HG03159 (cell line): Measurements from ENCODE around the gene CHST12.
"Not testable (repeated sequence)": the region's sequence is repeated elsewhere in the genome, so short reads cannot be mapped to it uniquely, and the experiment has no call there.

Experiments
- ATAC-seq: cut with Tn5 transposase; IDR thresholded peaks from one replicate; pipeline ENCODE4 v1.9.1; 2021; ENCODE audit warnings: mild to moderate bottlenecking, moderate library complexity; ENCODE audit not compliant: unreplicated experiment

CHST12 gene

GRCh38 chr7:2377492-2377891 lies 25.9 kb upstream of the CHST12 start:
- not testable (repeated sequence) for ATAC-seq

- ATAC-seq: not testable (repeated sequence)
Measured at GRCh38 chr7:2378125-2378524, 25.3 kb upstream of the CHST12 start.

- no peak for ATAC-seq
Measured at GRCh38 chr7:2379161-2379560, 24.2 kb upstream of the CHST12 start.

GRCh38 chr7:2379821-2380450 lies 23.5 kb upstream of the CHST12 start:
- ATAC-seq: no peak

GRCh38 chr7:2380461-2380860 lies 22.9 kb upstream of the CHST12 start:
- ATAC-seq: no peak

GRCh38 chr7:2381227-2381626 lies 22.2 kb upstream of the CHST12 start:
- ATAC-seq: no peak

- ATAC-seq: no peak
Measured at GRCh38 chr7:2381881-2382509, 21.4 kb upstream of the CHST12 start.

GRCh38 chr7:2383543-2384274 lies 19.7 kb upstream of the CHST12 start:
- ATAC-seq: no peak

GRCh38 chr7:2384354-2385243 lies 18.8 kb upstream of the CHST12 start:
- ATAC-seq: no peak

- not testable (repeated sequence) for ATAC-seq
Measured at GRCh38 chr7:2386122-2386521, 17.3 kb upstream of the CHST12 start.

GRCh38 chr7:2386964-2387669 lies 16.3 kb upstream of the CHST12 start:
- ATAC-seq: no peak

- no peak for ATAC-seq
Measured at GRCh38 chr7:2387897-2388636, 15.3 kb upstream of the CHST12 start.

GRCh38 chr7:2388637-2388954 lies 14.8 kb upstream of the CHST12 start:
- ATAC-seq: no peak

- not testable (repeated sequence) for ATAC-seq
Measured at GRCh38 chr7:2390020-2390816, 13.2 kb upstream of the CHST12 start.

GRCh38 chr7:2393706-2394105 lies 9.7 kb upstream of the CHST12 start:
- no peak for ATAC-seq

- ATAC-seq: no peak
Measured at GRCh38 chr7:2394566-2395082, 8.8 kb upstream of the CHST12 start.

- no peak for ATAC-seq
Measured at GRCh38 chr7:2398506-2398905, 4.9 kb upstream of the CHST12 start.

- no peak for ATAC-seq
Measured at GRCh38 chr7:2399848-2400587, 3.4 kb upstream of the CHST12 start.
